ENCODE data around the gene RAD51B. TPM values are rescaled to one million over a fixed set of nuclear protein-coding genes. Genes with fewer than 3 reads are reported as not detected.
"Not testable (repeated sequence)": the region's sequence is repeated elsewhere in the genome, so short reads cannot be mapped to it uniquely, and the experiment has no call there.

RAD51B gene
- total RNA-seq, result 2.5 TPM
- long read RNA-seq, result 0 reads

DNA sequence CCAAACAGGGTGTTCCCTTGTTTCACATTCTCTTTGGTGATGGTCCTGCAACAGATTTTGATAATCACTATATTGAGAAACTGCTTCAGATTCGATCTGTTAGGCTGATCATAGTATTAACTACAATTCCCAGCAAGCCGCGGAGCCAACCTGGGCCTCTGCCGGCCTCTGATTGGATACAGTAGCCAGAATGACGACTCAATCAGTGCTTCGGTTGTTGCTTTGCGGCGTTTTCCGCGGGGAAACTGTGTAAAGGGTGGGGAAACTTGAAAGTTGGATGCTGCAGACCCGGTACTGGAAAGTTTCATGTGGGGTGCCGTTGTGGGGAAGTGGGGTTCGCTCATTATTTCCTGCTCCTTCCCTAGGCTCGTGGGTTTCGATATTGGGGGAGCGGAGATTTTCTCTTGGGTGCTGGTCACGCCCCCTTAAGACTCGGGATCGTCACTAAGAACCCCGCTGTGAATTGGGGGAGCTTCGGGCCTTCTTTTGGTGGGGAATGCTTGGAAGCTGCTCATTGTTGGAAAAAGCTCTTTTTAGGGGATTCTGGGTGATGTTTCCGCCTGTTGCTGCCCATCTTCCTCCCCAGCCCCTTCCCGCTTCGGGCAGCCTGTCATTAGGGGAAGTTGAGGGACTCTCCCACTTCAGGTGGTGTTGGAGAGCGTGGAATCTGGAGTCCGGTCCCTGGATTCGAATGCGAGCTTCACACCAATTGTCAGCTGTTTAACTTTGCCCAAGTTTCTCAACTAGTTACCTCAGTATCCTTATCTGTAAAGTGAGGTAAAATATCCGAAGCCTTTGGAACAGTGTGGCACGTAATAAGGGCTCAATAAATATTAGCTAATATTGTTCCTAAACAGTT, at the start of gene RAD51B:
TSS of gene RAD51B (plus strand) at position 217 of the 859 bp plus-strand sequence.
- ATAC-seq (ENCODE audit: poor library complexity) (peak; percentile 89), DNase-seq (peak; percentile 93)
- intact Hi-C loops (cut with DNase I), result no loop called here

DNA sequence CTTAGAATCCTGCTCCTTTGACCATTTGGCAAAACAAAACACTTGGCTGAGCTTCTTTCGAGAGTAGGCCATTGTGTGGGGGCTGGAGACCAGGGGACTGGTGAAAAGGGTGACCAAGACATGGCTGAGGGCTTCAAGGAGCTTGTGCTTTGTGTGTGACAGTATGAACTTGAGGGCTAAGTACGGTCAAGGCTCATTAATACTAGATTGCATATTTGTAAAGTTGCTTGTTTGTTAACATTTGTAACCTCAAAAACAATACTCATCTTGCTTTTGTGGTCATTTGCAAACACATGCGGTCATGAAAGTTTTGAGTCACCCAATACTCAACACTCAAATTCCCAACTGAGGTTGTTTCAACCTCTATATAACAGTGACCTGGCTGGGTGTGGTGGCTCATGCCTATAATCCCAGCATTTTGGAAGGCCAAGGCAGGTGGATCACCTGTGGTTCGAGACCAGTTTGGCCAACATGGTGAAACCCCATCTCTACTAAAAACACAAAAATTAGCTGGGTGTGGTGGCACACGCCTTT, 45.7 kb upstream of the RAD51B start:
- DNase-seq (no peak), ATAC-seq (ENCODE audit: poor library complexity) (no peak)
- intact Hi-C loops (cut with DNase I), result no loop called here

DNA sequence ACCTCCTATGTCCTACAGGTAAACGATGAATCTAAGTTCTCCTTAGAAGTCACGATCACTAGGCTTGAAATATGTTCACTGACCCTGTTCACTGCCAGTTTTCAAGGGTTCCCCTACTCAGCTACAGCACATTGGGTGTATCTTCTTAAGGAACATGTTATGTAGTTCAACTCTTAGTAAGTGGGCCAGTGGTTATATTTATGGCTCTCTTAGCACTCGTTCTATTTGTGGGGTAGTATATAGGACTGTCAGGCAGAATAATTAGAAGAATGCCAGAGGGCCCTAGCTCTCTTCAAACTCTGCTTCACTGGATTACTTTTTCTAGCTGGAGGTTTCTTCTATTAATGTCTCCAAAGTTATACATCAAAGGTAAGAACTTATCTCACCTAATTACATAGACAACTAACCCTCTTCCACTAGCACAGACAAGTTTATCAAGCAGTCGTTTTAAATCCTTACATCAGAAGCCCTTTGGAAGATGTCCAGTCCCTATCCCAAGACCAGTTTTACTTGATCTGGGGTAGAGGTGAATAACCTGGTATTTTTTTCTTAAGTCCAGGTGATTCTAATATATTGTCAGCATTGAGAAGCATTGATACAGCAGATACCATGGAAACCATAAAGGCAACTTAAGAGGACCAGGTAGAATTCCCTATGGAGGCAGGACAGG, 42.8 kb upstream of the RAD51B start:
- intact Hi-C loops (cut with DNase I), result no loop called here
- ATAC-seq (ENCODE audit: poor library complexity) (no peak), DNase-seq (no peak)

DNA sequence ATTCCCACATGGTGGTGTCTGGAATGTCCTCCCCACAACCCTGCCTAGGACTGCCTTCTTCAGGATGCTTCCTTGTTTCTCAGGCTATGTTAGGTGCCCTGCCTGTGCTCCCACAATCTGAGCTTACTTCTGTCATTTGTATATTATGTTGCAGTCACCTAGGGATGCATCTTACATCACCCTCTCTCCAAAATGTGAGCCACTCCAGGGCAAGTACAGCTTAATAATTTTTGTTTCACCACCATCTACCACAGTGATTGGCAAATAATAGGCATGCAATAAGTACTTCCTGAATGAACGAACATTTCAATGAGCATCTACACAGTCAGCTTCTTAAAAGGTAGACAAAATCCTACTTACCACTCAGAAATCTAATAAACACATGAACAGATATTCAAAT, 40.8 kb upstream of the RAD51B start:
- intact Hi-C loops (cut with DNase I), result no loop called here
- DNase-seq (no peak), ATAC-seq (ENCODE audit: poor library complexity) (no peak)

DNA sequence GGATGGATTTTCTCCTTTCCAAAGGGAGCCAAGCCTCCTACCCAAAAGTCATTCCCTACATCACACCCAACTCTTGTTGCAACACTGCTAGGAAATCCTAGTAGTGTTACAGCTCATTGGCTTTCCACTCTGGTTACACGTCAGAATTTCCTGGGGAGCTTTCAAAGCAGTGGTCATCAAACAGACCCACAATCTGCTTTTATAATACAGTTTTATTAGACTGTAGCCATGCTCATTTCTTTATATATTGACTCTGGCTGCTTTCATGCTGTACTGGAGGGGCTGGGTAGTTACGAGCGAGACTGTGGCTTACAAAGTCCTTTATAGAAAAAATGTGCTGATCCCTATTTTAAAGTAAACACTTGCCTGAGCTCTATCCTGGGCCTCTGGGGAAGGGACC, 37.5 kb upstream of the RAD51B start:
- DNase-seq (no peak), ATAC-seq (ENCODE audit: poor library complexity) (no peak)
- intact Hi-C loops (cut with DNase I), result no loop called here

DNA sequence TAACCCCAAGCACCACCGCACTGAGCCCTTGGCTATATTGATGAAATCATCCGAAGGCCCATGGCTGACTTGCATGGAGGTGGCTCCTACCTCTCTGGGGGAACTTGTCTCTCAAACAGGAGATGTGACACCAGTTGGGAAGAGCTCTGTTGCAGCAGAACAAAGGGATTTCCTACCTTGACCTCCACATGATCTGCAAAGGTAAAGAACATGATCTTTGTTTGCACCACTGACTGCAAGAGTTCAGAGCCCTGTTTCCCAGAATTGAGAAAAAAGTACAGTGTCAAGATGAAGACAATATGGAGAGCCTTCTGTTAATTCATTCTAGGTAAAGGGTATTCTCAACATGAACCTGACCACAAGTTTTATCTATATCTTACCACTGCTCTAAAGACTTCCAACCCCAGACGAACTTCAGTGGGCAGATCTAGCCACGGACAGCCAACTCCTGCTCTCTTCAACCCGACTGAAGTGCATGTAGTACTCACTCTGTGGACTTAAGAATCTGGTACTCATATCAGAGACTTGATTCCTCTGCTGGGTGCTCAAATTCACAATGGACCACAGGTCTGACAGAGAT, 35.2 kb upstream of the RAD51B start:
- intact Hi-C loops (cut with DNase I), result no loop called here
- no peak for DNase-seq
- ATAC-seq (ENCODE audit: poor library complexity), result no peak

DNA sequence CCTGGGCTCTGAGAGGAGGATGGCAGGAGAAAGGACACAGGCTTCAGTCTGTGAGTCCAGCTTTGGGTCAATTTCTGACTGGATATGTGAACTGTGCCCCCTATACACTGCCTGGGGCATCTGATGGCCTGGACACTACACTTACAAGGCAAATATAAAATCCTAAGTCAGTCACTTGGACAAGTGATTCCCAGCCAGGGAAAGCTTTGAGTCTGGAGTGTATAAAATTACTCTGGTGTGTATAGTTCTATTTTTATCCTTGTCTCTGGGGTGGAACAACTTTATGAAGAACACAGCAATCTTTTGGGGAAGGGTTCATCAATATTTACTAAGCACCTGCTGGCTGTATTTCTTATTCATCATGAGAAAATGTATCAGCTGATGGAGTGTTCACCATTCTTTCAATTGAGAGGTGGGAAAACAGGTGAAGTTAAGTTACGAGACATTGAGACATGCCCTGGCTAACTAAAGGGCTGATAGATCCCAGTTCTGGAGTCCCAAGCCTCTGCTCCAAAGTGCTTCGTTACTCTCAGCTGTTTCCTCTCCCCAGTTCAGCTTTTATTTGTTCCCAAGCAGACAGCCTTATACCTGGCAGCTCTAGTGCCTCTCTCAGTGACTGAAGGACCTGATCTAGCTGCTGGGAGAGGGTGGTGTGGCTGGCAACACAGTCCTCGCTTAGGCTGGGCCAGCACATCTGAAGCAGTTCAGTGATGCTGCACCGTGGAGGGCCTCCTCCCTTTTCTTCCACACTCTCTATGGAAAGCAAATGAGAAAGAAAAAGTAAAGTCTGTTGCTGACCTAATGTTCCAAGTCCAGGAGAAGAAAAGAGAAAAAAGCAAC, 34.1 kb upstream of the RAD51B start:
- intact Hi-C loops (cut with DNase I), result no loop called here
- DNase-seq (no peak), ATAC-seq (ENCODE audit: poor library complexity) (peak; percentile 52)

DNA sequence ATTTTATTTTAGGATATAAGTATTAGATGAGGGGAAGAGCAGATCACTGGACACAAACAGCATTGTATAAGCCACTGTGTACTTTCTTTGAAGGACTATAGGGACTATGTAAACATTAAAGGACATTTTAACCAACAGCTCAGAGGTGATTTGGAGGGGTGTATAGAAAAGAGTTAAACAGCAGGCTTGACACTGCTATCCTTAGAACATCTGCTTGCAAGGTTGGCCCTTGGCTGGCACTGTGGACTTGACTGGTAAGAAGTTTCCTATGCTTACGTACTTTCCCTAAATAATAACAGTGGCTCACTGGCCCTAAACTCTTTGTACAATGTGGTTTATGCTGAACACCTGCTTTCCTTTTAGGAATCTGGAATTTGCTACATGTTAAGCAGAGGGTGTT, 31.9 kb upstream of the RAD51B start:
- ATAC-seq (ENCODE audit: poor library complexity) (no peak), DNase-seq (no peak)
- intact Hi-C loops (cut with DNase I), result no loop called here

DNA sequence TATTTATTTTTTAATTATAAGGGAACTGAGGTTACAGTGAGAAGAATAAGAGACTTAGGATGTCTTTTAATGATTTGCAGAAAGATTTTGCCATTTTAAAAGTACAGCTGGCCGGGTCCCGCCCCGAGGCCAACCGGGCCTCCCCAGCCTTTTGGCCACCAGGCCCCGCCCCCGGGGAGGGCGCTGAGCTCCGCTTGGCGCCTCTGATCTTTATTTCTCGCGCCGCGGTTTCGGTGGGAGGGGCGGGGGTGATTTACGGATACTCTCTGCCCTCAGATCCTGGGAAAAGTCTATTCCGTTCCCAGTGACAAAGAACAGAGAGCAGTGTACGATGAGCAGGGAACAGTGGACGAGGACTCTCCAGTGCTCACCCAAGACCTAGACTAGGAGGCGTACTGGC, 20.8 kb upstream of the RAD51B start:
- ATAC-seq (ENCODE audit: poor library complexity) (no peak), DNase-seq (no peak)
- intact Hi-C loops (cut with DNase I), result no loop called here

DNA sequence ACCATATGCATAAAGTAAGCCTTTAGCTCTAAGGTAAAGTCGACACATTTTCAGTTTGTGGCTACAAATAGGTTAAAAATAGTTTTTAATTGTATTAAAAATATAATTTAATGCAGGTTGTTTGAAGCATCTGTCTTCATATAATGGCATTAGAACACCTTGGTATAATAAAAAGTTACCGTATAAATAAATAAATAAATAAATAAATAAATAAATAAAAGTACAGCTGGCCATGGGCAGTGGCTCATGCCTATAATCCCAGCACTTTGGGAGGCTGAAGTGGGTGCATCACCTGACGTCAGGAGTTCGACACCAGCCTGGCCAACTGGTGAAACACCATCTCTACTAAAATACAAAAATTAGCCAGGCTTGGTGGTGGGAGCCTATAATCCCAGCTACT, 18.8 kb upstream of the RAD51B start:
- ATAC-seq (ENCODE audit: poor library complexity), result no peak

DNA sequence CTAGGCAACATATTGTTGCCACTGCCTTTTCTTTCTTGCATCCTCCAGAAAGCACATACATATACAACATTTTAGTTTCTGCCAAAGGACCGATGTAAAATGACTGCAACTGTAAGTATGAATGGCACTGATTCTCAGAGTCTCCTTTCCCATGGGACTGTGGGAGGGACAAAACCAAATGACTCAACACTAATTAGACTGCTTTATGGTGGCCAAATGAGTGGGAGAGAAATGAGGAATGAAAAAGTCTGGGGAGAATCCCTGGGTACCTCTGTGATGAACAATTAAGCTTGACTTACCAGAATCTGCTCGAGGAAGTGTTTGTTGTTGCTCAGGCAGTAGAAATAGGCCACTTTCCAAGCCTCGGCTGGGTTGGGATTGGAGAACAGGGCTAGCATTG, 13.3 kb upstream of the RAD51B start:
- intact Hi-C loops (cut with DNase I), result no loop called here
- ATAC-seq (ENCODE audit: poor library complexity), result no peak
- no peak for DNase-seq

More for the DNA sequence above, 18.8 kb upstream of the RAD51B start:
- no peak for DNase-seq
- intact Hi-C loops (cut with DNase I), result no loop called here

DNA sequence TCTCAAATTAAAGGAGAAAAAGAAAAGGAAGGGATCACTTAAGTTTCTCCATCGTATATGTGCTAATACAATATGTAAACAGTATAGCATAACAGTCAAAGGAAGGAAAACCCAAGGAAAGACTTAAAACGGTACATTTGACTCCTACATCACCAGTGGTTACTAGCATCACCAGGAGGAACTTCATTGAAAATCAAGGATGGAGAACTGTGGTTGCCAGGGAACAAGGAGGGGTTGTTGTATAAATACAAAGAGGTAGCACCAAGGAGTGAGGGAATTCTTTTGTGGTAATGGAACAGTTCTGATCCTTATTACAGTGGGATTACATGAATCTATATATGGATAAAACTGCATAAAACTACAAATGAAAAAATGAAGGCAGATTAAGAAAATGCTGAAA, 4.8 kb upstream of the RAD51B start:
- DNase-seq, result no peak
- intact Hi-C loops (cut with DNase I), result no loop called here
- ATAC-seq (ENCODE audit: poor library complexity), result no peak

DNA sequence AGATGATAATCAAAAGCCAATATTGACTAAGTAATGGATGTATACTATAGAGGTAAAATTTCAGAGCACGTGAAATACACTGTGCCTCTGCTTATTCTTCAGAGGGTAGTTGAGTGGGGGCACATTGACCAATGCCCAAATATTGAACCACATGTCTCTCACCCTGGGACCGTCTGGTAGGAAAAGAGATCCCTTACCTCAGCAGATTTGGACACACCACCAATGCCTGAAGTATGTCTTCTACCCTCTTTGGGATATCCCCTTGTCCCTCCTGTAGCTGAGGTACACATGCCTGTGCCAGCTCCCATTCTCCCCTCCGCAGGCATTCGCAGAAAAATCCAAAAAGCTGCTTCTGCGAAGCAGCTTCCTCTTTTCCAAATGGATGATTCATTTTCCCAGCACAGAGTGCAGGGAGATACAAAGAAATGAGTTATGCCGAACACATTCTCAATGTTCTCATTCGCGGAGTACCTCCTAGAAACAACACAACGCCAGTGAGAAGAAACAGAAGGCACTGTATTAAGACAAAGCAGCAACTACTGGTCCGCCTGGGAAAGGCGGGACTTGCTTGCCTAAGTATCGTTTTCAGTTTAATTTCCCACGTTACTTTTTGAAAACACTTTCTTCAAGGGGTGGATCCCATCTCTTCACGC, 3.9 kb upstream of the RAD51B start:
- no peak for DNase-seq
- intact Hi-C loops (cut with DNase I), result no loop called here
- no peak for ATAC-seq (ENCODE audit: poor library complexity)

DNA sequence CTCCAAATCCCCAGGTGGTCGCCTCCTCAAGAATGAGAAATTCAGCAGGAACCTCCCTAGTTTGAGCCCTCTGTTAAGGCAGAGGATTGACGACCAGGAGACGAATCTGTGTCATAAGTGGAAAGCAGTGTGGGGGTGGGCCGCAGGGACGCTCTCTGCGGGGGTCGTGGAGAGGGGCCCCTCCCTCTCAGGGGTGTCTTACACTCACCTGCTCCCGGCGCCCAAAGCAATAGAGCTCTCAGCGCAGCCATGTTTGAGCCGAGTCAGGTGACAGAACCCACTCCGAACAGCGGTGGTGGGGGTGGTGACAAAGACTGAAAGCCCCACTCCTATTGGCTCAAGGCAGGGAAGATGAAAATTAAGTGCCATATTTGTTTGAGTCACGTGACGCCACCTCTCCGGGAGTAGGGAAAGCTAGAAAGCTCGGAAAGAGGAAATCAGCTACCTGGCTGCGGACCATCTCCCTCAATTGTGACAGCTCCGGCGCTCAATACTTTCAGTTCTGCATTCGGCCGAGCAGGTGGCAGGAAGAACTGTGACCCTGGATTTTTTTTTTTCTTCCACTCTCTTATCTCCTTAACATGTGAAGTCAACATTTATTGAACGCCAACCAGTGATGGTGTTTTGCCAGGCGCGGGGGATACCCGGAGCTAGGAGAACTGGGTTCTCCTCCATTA, 3.1 kb upstream of the RAD51B start, which contains the start of gene ZFYVE26:
TSS of gene ZFYVE26 (minus strand) at position 265 of the 677 bp plus-strand sequence. CDS start 627 bp downstream, outside the sequence.
- ATAC-seq (ENCODE audit: poor library complexity), result peak; percentile 94
- peak; percentile 92 for DNase-seq
- intact Hi-C loops (cut with DNase I), result no loop called here

DNA sequence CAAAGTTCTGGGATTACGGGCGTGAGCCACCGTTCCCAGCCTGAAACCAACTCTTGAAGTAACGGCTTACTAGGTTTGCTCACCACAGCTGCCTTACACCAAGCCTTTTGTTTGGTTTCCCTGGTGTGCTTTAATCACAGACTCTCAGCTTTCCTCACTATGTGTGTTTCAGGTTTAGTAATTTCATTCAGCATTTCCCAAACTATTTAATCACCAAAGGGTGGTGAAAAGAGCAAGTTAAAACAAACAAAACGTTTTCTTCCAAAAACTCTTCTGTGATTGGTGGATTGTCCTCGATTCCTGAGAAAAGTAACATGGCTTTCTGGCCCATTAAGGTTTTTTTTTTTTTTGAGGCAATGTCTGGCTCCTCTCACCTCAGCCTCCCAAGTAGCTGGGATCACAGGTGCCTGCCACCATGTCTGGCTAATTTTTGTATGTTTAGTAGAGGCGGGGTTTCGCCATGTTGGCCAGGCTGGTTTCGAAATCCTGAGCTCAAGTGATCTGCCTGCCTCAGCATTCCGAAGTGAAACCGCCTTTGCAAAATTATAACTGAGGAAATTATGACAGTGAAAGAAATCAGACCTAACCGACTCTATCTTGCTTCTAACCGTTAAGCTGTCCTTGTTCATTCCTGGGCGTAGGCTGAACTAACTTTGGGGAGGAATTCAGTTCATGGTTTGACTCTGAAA, 1.7 kb upstream of the RAD51B start:
- intact Hi-C loops (cut with DNase I), result no loop called here
- no peak for DNase-seq
- no peak for ATAC-seq (ENCODE audit: poor library complexity)

DNA sequence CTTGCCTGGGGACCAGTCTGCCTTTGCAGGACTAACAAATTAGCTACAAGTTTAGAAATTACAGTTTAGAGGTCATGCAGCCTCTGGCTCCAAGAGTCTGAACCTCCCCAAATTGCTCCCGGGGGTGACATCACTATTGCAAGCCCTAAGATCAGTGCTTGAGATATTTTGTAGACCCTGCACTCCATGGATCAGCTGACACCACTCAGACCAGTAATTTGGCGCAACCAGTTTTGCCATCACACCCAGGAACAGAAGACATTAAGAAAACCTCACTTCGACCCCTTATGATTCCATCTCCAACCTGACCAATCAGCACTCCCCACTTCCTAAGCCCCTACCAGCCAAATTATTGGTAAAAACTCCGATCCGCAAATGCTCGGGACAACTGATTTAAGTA, 1.1 kb upstream of the RAD51B start:
- intact Hi-C loops (cut with DNase I); DNase-seq; ATAC-seq (ENCODE audit: poor library complexity): not testable (repeated sequence)

DNA sequence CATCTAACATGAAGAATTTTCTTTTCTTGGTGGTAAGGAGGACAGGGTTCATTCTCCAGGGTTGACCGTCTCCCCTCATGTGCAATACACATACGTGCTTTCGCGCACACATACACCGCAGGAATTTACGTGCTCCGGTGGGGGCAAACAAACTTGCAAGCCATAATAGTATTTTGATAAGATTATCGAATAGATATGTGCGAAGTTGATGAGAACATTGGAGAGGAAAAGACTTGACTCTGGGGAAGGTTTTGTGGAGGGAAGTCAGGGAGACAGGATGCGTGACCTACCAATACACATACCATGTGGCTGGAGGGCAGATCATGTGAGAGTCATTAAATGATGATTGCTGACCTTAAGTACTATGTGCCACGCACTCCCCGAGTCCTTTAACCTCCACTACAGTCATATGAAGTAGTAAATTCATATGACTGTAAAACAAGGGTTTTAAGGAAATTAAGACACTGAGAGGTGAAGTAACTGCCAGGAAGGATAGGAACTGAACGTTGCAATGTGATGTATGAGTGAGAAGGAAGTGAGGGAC, 921 bp downstream of the RAD51B start:
- intact Hi-C loops (cut with DNase I), result no loop called here
- ATAC-seq (ENCODE audit: poor library complexity), result no peak
- no peak for DNase-seq

All from Right ventricle myocardium superior (tissue), 1 donor.